Anterior cingulate cortex (tissue), 58 donors: ENCODE results near the gene MTX1.
"Not testable (repeated sequence)": the region's sequence is repeated elsewhere in the genome, so short reads cannot be mapped to it uniquely, and the experiment has no call there.

Source experiments
- DNase-seq, 58 donors: peaks; one replicate each; lab custom pipeline; 2025; lab: John Stamatoyannopoulos, UW

Gene MTX1

GRCh38 chr1:155208541-155209311, at the start of gene MTX1:
TSS of gene MTX1 (plus strand) at chr1:155208695. CDS start at chr1:155208805, 110 bp downstream.
- DNase-seq, result peak; percentile 35 to 90 (median 80)

GRCh38 chr1:155158991-155159390, 49.5 kb upstream of the MTX1 start:
- no peak for DNase-seq

- DNase-seq, result no peak
Measured at GRCh38 chr1:155160128-155160527, 48.4 kb upstream of the MTX1 start.

DNA sequence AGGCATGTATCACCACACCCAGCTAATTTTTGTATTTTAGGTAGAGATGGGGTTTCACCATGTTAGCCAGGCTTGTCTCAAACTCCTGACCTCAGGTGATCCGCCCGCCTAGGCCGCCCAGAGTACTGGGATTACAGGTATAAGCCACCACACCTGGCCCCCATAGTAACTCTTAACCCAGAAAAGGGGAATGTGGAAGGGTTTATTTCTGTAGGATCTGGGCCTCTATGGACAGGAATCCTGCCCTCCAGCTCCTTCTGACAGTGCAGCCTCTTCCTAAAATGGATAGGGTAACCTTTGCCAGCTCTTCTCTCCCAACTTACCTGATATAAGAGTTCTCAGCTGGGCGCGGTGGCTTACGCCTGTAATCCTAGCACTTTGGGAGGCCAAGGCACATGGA, 45.9 kb upstream of the MTX1 start:
- DNase-seq, result not testable (repeated sequence)

DNA sequence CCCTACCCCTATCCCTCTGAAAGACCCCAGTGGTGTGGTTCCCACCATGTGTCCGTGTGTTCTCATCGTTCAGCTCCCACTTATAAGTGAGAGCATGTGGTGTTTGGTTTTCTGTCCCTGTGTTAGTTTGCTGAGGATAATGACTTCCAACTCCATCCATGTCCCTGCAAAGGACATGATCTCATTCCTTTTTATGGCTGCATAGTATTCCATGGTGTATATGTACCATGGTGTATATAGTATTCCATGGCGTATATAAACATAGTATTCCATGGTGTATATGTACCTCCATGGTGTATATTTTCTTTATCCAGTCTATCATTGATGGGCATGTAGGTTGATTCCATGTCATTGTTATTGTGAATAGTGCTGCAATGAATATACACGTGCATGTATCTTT, 44.7 kb upstream of the MTX1 start:
- DNase-seq, result not testable (repeated sequence)

DNA sequence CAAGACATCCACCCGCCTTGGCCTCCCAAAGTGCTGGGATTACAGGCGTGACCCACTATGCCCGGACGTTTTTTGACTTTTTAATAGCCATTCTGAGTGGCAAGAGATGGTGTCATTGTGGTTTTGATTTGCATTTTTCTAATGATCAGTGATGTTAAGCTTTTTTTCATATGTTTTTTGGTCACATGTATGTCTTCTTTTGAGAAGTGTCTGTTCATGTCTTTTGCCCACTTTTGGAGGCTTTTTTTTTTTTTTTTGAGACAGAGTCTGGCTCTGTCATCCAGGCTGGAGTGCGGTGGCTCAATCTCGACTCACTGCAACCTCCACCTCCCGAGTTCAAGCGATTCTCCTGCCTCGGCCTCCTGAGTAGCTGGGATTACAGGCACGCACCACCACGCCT, 43.9 kb upstream of the MTX1 start:
- not testable (repeated sequence) for DNase-seq

GRCh38 chr1:155166051-155166470, 42.4 kb upstream of the MTX1 start:
- DNase-seq, result no peak

- DNase-seq, result peak in 31 of 58 donors; percentile 22 to 79 (median 47)
Measured at GRCh38 chr1:155166471-155167165, 41.9 kb upstream of the MTX1 start.

GRCh38 chr1:155167166-155168104, 41.1 kb upstream of the MTX1 start:
- peak in 56 of 58 donors; percentile 39 to 95 (median 81) for DNase-seq

DNA sequence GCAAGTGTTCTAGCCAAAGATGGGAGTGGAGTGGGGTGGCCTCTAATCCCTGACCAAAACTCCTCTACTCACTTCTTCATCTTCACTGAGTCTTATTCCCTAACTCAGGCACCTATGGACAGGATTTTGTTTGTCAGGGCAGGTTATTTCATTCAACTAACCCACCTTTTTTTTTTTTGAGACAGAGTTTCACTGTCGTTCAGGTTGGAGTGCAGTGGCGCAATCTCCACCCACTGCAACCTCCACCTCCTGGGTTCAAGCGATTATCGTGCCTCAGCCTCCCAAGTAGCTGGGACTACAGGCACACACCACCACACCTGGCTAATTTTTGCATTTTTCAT, 40.4 kb upstream of the MTX1 start:
- DNase-seq, result not testable (repeated sequence)

- DNase-seq, result no peak
Measured at GRCh38 chr1:155168456-155169210, 39.9 kb upstream of the MTX1 start.

DNA sequence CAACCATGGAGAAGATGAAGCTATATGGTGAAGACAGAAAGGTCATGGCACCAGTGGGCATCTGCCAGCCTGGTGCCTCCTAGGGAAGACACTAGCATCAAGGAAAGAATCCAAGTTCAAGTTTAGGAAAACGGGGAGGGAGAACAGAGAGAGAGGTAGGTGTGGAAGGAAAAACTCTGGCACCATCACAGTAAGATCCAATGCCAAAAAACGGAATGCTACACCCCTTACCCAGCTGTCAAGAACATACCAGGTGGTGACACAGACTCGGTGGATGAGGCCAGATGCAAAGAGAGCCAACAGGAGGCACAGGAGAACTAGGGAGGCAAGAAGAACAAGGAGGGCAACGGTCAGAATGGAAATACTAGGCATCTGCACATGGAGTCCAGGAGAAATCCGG, 39.0 kb upstream of the MTX1 start:
- no peak for DNase-seq

- DNase-seq, result no peak
Measured at GRCh38 chr1:155170101-155170785, 38.3 kb upstream of the MTX1 start.

GRCh38 chr1:155170806-155171205, 37.7 kb upstream of the MTX1 start:
- DNase-seq, result no peak

DNA sequence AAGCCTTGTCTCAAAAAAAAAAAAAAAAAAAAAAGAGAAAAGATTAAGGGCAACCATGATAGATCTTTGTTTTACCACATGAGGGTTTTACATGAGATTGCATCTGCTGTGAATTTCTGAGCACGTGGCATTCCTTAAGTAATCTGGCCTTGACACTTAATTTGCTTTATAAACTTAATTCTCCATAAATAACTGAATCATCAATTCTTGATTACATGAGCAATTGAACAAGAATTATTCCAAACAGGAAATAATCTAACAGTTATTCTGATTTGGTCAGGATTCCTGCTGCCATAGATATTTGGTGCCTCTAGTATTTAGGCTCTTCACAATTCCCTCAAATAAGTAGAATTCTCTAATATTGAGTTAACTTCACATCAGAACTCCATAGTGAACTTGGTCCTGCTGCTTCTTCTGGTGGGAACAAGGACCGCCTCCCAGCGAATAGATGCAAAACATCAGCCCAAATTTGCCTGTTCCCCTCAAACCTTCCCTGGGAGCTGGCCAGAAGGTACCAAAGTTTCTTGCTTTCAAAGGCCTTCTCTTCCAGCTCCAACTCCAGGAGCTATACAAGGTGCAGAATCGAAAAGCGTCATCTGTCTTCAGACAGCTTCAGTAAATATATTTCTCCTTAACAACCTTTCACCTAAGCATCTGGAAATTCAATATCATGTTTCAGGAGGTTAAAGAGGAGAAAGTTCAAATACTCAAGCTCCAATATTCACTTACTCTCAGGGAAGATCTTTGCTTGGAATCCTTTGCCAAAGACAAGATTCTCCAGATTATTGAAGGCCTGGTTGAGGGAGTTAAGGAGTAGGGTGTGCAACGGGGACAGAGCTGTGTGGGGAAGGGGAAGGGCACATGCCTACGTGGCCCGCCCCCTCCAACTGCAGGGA, 36.4 kb upstream of the MTX1 start:
- no peak for DNase-seq

DNA sequence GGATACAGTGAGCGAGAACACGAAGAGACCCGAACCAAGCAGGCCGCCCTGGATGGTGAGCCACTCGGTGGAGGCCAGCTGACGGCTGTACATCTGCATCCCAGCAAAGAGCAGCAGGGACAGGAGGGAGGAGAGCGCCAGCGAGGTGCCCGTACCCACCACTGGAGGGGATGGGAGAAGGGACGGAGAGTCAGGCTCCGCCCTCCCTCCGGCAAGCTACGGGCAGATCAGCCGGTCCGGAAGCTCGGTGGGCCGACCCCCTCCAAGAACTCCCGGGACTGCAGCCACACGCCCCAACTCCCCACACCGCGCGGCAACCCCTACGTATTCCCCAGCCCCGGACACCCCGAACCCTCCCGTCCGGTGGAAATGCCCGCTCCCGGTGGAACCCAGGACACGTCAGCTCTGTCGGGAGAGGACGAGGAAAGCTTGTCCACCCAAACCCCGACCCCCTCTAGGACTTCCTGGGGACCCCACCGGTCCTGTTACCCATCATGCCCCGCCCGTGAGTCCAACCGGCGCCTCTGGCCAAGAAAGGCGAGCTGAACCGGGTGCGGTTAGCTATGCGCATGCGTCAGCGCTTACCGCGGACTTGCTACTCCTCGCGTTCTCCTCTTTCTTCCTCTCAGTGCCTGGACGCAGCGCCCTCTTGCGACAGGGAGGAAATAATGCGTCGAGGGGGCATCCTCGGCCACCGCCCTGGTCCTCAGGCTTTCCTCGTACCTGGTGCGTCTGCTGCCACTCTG, 35.6 kb upstream of the MTX1 start, which contains the start of gene KRTCAP2:
TSS of gene KRTCAP2 (minus strand) at position 573 of the 746 bp plus-strand sequence. CDS start at position 493, 80 bp downstream.
- peak; percentile 56 to 98 (median 90) for DNase-seq
